Activated CD8-positive, alpha-beta memory T cell treated with anti-CD3 and anti-CD28 coated beads, Interleukin-2, amount 10 ng/mL, durations not matched to agents 7 days and 5 days (primary cell): Measurements from ENCODE around the gene DNAJC15. TPM values are rescaled to one million over a fixed set of nuclear protein-coding genes. Genes with fewer than 3 reads are reported as not detected.
"Not testable (repeated sequence)": the region's sequence is repeated elsewhere in the genome, so short reads cannot be mapped to it uniquely, and the experiment has no call there.

ENCODE experiments used
- ATAC-seq: fragments of 150-1000 bp; cut with Tn5 transposase; one replicate; pipeline ENCODE4 v1.10.0; 2021; ENCODE audit warnings: moderate library complexity
- CTCF ChIA-PET: fragments of 350-600 bp; sonication (Branson Sonifier 250); formaldehyde crosslinking; loops from one replicate; lab custom pipeline; 2021; ENCODE audit warnings: antibody characterized with exemption; lab: Charles Lee
- DNase-seq: peaks from one replicate; pipeline ENCODE4 v3.0.0-alpha.2; 2020
- H3K27ac Mint-ChIP-seq: one replicate; pipeline ENCODE4 v1.8.0; 2021; ENCODE audit warnings: mild to moderate bottlenecking, mixed read lengths
- H3K27me3 Mint-ChIP-seq: one replicate; pipeline ENCODE4 v1.8.0; 2021; ENCODE audit warnings: mixed read lengths
- H3K36me3 Mint-ChIP-seq: one replicate; pipeline ENCODE4 v1.8.0; 2021; ENCODE audit warnings: mild to moderate bottlenecking, mixed read lengths
- H3K4me1 Mint-ChIP-seq: one replicate; pipeline ENCODE4 v1.8.0; 2021; ENCODE audit warnings: mixed read lengths
- H3K4me3 Mint-ChIP-seq: one replicate; pipeline ENCODE4 v1.8.0; 2021; ENCODE audit warnings: mild to moderate bottlenecking, moderate library complexity, mixed read lengths
- H3K9me3 Mint-ChIP-seq: one replicate; pipeline ENCODE4 v1.8.0; 2022; ENCODE audit warnings: low read depth, mixed read lengths
- total RNA-seq, 2 experiments: library from RNA; stranded (reverse); gene quantifications; one replicate each; pipeline ENCODE4 v1.2.3, GENCODE V29; 2021

DNAJC15 gene
- 10 to 100 TPM; 14.4 to 14.8 TPM for total RNA-seq

DNA sequence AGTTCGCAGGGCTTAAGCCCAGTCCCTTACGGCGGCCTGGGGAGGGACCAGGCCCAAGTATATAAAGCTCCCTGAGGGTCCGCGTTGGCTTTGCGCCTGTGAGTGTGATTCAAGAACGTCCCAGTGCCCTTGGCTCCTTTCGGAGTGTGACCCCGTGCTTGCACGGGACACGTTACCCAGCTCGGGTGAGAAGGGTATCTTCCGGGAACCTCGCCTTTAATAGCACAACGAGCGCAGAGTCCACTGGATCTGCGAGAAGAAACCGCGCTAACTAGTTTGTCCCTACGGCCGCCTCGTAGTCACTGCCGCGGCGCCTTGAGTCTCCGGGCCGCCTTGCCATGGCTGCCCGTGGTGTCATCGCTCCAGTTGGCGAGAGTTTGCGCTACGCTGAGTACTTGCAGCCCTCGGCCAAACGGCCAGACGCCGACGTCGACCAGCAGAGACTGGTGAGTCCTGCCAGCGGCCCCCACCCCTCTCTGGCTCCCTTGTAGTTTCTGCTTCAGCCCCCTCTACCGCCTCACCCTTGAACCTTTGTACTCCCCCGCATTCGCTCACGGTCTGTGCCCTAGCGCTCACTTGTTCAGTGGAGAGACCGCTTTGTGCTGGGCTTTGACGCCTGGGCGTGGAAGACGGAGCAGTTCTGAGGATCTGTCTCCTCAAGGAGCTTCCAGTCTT lies at the start of gene DNAJC15:
Gene DNAJC15, plus strand, starts transcription at position 298 of the 675 bp plus-strand sequence. Its CDS starts 41 bp downstream, at position 339.
- no peaks in the 10 kb centered on the region for H3K27me3 Mint-ChIP-seq
- no peaks in the 10 kb centered on the region for H3K9me3 Mint-ChIP-seq
- peak; percentile 89 for DNase-seq
- H3K4me3 Mint-ChIP-seq, result peak within 1 kb of the TSS; percentile 99
- peak; percentile 93 for ATAC-seq
- CTCF ChIA-PET, result interaction anchor here (0.7 to 1.9 kb wide), 9 partner anchors 9 to 85 kb away, joined by 3 to 12 read pairs (median 3); partner anchors contain the start of gene EPSTI1
- peaks cover 33% of the 10 kb centered on the region for H3K4me1 Mint-ChIP-seq
- H3K27ac Mint-ChIP-seq, result peak within 1 kb of the TSS; percentile 97
- peaks cover 22% of the 10 kb centered on the region for H3K36me3 Mint-ChIP-seq

DNA sequence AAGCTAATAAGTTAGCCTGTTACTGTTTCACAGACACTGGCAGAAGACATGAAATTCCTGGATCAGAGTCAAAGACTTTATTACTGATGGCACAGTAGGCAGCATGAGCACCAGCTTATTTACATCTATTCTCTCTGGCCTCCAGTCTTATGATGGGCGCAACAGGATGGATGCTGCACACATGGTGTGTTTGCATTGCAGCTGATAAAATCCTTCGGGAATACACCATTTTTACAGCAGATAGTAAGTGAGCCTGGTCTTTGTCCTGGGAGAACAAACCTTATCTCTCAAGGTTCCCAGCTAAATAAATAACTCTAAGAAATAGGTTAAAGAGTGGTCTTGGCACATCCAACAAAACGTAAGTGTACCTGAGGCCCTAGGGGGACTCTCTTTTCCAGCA lies 47.3 kb upstream of the DNAJC15 start:
- Mint-ChIP-seq H3K4me1 (peaks cover 25% of the 10 kb centered on the region), H3K36me3 (peaks cover 55% of the 10 kb centered on the region), H3K27ac (no peak overlapping the region), H3K9me3 (no peaks in the 10 kb centered on the region), H3K4me3 (no peak overlapping the region), H3K27me3 (no peaks in the 10 kb centered on the region)
- no peak for DNase-seq
- no peak for ATAC-seq
- CTCF ChIA-PET, result no interaction called here

DNA sequence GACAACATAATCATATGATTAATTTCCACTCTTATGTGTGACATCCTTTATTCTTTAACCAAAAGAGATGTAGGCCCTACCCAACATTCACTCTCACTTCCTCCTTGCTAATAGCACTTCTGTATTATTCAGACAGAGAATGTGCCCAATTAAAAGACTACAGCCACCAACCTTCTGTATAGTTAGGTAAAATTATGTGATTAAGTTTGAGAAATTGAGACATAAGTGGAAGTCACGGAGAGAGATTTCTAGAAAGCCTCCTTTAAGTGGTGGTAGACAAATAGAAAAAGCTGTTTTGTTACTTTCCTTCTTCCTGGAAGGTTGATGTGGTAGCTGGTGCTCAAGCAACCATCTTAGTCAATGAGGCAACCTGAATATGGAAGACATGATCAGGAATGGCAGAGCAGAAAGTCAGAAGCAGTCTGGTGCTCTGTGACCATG lies 46.1 kb upstream of the DNAJC15 start:
- CTCF ChIA-PET, result interaction anchor here (0.6 to 0.8 kb wide), 2 partner anchors 9 kb away, joined by 3 read pairs; no protein-coding TSS in a partner anchor
- ATAC-seq (no peak), DNase-seq (no peak)
- H3K36me3 Mint-ChIP-seq, result peaks cover 63% of the 10 kb centered on the region
- H3K27ac Mint-ChIP-seq, result no peak overlapping the region
- H3K4me1 Mint-ChIP-seq, result peaks cover 22% of the 10 kb centered on the region
- H3K9me3 Mint-ChIP-seq, result no peaks in the 10 kb centered on the region
- H3K4me3 Mint-ChIP-seq, result no peak overlapping the region
- no peaks in the 10 kb centered on the region for H3K27me3 Mint-ChIP-seq

DNA sequence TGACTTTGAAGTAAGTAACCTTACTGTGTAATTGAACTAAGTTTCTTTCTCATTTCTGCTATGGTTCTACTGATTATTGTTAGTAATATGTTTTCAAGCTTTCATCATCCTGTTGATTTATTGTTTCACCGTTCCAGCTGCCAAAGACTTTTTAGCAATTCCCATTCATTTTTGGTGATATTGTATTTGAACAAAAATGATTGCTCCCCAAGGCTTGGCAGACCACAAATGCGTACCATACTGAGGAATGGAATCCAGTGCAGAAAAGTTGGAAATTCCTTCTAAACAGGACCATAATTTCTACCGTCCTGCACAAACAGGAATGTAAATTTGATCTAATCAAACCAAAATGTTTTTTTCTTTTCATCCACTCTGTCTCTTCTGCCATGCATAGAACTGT lies 42.1 kb upstream of the DNAJC15 start:
- CTCF ChIA-PET, result interaction anchor here (1.0 kb wide), 1 partner anchor 13 kb away, joined by 3 read pairs; no protein-coding TSS in a partner anchor
- no peak for DNase-seq
- Mint-ChIP-seq H3K4me1 (peaks cover 48% of the 10 kb centered on the region), H3K27ac (no peak overlapping the region), H3K4me3 (no peak overlapping the region), H3K9me3 (no peaks in the 10 kb centered on the region), H3K27me3 (no peaks in the 10 kb centered on the region), H3K36me3 (peaks cover 78% of the 10 kb centered on the region)
- no peak for ATAC-seq

DNA sequence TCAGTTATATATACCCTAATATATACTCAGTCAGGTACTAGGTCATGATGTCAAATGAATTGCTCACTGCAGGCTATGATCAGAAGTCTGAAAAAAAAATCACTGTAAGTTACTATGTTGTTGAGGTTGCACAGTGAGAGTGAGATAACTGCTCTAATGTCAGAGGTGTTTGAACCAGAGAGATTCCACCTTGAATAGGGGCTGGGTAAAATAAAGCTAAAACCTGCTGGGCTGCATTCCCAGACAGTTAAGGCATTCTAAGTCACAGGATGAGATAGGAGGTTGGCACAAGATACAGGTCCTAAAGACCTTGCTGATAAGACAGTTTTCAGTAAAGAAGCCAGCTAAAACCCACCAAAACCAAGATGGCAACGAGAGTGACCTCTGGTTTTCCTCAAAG lies 41.5 kb upstream of the DNAJC15 start:
- CTCF ChIA-PET, result no interaction called here
- Mint-ChIP-seq H3K9me3 (no peaks in the 10 kb centered on the region), H3K27me3 (no peaks in the 10 kb centered on the region), H3K36me3 (peaks cover 77% of the 10 kb centered on the region), H3K4me3 (no peak overlapping the region), H3K4me1 (peaks cover 48% of the 10 kb centered on the region), H3K27ac (no peak overlapping the region)
- ATAC-seq (no peak), DNase-seq (no peak)

DNA sequence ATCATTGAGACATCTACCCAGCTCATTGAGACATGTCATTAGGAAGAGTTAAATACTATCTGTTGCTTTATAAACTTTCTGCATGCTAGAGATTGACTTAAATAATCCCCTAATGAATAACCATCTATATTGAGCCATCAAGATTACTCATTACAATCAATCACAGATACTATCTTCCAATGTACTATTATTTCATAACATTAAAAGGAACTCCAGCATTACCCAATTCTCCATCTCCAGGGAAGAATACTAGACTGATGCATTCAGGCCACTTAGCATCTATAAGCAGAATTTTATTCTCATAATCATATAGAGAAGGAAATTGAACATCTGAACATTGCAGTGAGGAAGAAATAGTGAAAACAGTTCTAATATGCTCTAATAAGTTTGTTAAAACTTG lies 39.4 kb upstream of the DNAJC15 start:
- Mint-ChIP-seq H3K4me1 (peaks cover 56% of the 10 kb centered on the region), H3K27ac (no peak overlapping the region), H3K36me3 (peaks cover 71% of the 10 kb centered on the region), H3K27me3 (no peaks in the 10 kb centered on the region), H3K4me3 (no peak overlapping the region), H3K9me3 (no peaks in the 10 kb centered on the region)
- no peak for DNase-seq
- ATAC-seq, result no peak
- CTCF ChIA-PET, result interaction anchor here (1.5 kb wide), 1 partner anchor 12 kb away, joined by 3 read pairs; no protein-coding TSS in a partner anchor

DNA sequence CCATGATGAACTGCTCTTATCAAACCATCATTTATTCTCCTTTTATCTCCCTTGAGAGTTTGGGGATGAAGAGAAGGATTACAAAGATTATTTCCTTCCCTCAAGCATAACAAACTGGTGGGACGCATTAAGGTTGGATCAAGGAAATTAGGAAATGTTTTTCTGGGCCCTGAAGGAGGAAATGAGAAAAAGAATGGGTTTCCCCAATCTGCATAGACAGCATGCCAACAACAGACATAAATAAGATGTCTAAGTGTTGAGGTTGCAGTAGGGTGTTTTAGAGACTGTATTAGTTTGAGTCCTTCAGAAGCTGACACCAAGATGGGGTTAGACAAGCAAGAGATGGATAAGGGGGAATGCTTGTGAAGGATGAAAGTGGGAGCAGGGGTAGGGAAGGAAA lies 38.7 kb upstream of the DNAJC15 start:
- CTCF ChIA-PET, result no interaction called here
- DNase-seq (no peak), ATAC-seq (no peak)
- Mint-ChIP-seq H3K9me3 (no peaks in the 10 kb centered on the region), H3K4me3 (no peak overlapping the region), H3K27ac (no peak overlapping the region), H3K36me3 (peaks cover 71% of the 10 kb centered on the region), H3K27me3 (no peaks in the 10 kb centered on the region), H3K4me1 (peaks cover 59% of the 10 kb centered on the region)

DNA sequence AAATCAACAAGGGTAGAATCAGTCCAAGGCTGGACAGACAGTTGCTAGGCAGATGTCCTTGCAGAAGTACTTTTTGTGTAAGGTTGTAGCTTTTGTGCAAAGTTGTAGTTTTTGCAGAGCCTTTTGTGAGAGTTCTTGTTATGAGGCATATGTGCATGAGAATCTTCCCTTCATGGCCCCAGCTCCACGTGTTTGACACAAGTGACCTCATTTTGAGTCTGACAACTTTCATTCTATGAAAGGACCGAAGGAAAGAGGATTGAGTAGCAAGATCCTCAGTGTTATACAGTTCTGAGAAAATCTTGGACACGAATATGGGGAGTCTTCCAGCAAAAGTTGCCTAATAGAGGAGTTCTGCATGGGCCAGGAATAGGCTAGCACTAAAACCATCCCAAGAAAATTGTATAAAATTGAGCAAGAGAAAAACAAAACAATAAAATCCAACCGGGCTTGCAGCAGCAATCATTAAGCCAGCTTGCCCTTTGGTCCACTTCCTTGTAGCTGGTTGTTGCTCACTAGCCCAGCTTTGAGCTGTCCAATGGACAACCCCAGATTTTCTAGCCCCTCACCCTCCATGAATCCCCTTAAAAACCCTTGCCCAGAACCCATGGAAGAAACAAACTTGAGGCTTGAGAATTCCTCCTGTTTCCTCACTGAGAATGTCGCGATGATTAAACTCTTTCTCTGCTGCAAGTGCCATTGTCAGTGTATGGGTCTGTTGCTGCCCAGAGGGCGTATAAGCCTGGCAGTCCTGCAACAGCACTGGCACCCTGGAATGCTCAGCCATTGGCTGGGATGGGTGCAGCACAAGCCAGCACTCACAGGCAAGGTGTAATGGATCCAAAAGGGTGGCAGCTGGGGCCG lies 37.8 kb upstream of the DNAJC15 start:
- Mint-ChIP-seq H3K36me3 (peaks cover 70% of the 10 kb centered on the region), H3K27me3 (no peaks in the 10 kb centered on the region), H3K4me1 (peaks cover 65% of the 10 kb centered on the region), H3K4me3 (no peak overlapping the region), H3K27ac (no peak overlapping the region), H3K9me3 (no peaks in the 10 kb centered on the region)
- CTCF ChIA-PET, result no interaction called here
- ATAC-seq, result no peak
- DNase-seq, result no peak

DNA sequence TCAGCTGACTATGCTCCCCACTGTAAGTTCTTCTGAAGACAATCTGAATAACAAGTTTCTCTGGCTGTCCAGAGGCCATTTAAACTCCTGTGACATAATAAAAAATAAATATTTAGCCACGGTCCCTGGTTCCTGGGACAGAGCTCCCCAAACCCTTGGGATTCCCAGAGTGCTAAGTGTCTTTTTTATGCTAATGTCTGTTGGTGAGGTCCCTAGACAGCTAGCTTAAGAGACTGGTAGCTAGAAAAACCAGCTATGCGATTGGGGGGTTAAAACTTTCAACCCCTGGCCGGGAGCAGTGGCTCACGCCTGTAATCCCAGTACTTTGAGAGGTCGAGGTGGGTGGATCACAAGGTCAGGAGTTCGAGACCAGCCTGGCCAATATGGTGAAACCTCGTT lies 37.2 kb upstream of the DNAJC15 start:
- no peaks in the 10 kb centered on the region for H3K27me3 Mint-ChIP-seq
- no peak for ATAC-seq

DNA sequence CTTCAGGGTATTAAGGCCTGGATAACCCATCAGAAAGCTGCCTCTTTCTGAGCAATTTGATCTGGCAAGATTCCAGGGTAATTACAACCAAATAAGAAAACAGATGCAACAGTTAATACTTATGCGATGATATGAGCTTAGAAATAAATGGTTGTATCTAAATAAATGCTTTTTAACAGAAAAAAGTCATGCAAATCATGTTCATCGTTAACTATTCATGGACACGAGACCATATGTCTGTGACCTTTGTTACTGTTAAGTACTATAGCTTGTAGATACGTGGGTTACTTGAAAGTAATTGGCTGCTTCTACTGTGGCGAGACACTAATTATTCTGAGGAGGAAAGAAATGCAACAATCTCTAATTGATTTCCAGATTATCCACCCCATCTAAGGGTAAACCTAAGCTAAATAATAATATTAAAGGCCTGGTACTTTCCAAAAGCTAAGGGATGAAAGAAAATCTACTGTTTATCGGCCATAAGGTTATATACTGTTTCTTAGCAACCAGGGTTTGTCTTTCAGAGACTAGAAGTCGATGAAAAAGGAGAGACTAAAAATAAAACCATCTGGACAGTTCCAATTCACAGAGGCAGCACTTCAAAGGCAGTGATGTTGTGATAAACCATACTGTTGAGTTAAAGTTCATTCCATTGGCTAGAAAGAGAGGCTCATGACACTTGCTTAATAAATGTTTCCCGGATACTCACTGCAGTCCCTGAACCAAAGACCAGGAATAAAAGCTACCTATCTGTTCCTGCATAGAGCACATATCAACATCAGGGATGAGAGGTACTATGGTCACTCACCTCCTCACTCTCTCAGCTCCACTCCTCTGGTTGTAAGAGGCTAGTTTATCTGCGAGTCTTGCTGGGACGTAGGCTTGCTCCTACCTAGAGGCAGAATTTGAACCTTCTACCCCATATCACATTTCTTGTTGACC lies 32.8 kb upstream of the DNAJC15 start:
- DNase-seq, result no peak
- H3K36me3 Mint-ChIP-seq, result peaks cover 41% of the 10 kb centered on the region
- peak overlapping the region; percentile 97 for H3K4me3 Mint-ChIP-seq
- CTCF ChIA-PET, result interaction anchor here (0.8 to 3.2 kb wide), 7 partner anchors 19 to 106 kb away, joined by 3 to 15 read pairs (median 4); no protein-coding TSS in a partner anchor
- H3K4me1 Mint-ChIP-seq, result peaks cover 51% of the 10 kb centered on the region
- H3K27ac Mint-ChIP-seq, result peak overlapping the region; percentile 99
- no peaks in the 10 kb centered on the region for H3K9me3 Mint-ChIP-seq
- H3K27me3 Mint-ChIP-seq, result no peaks in the 10 kb centered on the region
- ATAC-seq, result peak; percentile 4

More for the DNA sequence above, 37.2 kb upstream of the DNAJC15 start:
- Mint-ChIP-seq H3K27ac (no peak overlapping the region), H3K4me3 (no peak overlapping the region), H3K4me1 (peaks cover 63% of the 10 kb centered on the region), H3K9me3 (no peaks in the 10 kb centered on the region), H3K36me3 (peaks cover 72% of the 10 kb centered on the region)
- DNase-seq, result no peak
- CTCF ChIA-PET, result interaction anchor here (0.6 to 0.7 kb wide), 2 partner anchors 9 to 260 kb away, joined by 3 read pairs; no protein-coding TSS in a partner anchor

DNA sequence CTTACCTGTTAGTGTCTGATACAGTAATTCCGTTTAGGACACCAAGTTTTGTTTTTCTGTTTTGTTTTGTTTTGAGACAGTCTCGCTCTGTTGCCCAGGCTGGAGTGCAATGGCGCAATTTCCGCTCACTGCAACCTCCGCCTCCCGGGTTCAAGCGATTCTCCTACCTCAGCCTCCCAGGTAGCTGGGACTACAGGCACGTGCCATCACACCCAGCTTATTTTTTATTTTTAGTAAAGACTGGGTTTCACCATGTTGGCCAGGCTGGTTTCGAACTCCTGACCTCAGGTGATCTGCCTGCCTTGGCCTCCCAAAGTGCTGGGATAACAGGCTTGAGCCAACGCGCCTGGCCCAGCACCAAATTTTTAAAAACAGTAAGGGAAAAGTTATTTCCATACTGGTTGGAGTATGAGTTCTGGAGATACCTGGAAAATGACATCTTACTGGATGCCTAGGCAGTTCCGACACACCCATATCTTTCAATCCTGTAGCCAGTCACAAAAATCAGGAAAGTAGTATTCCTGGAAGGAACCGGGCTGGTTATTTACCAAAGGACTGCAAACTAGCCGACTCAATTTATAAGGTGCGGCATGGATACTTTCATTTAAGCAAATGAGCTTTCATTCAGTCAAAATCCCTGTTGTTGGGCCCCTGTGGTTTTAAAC lies 32.0 kb upstream of the DNAJC15 start:
- H3K4me3 Mint-ChIP-seq, result peak overlapping the region; percentile 97
- not testable (repeated sequence) for H3K9me3 Mint-ChIP-seq, ATAC-seq, H3K27me3 Mint-ChIP-seq
- H3K4me1 Mint-ChIP-seq, result peaks cover 53% of the 10 kb centered on the region
- H3K27ac Mint-ChIP-seq, result peak overlapping the region; percentile 99
- peak; percentile 44 for DNase-seq
- peaks cover 36% of the 10 kb centered on the region for H3K36me3 Mint-ChIP-seq
- CTCF ChIA-PET, result interaction anchor here (0.9 to 3.2 kb wide), 7 partner anchors 20 to 105 kb away, joined by 3 to 15 read pairs (median 6); partner anchors contain the start of gene DNAJC15
